ENCODE results near the gene PANX3.

PANX3 gene

GRCh38 chr11:124643605-124644425 is 32.6 kb downstream of the PANX3 start:
- TF ChIP-seq CTCF (conservative IDR thresholded peaks at IDR 0.05) = no peak
- peak overlapping the region; percentile 63; the same call in 1 of the 2 replicates for H3K27ac ChIP-seq

DNA sequence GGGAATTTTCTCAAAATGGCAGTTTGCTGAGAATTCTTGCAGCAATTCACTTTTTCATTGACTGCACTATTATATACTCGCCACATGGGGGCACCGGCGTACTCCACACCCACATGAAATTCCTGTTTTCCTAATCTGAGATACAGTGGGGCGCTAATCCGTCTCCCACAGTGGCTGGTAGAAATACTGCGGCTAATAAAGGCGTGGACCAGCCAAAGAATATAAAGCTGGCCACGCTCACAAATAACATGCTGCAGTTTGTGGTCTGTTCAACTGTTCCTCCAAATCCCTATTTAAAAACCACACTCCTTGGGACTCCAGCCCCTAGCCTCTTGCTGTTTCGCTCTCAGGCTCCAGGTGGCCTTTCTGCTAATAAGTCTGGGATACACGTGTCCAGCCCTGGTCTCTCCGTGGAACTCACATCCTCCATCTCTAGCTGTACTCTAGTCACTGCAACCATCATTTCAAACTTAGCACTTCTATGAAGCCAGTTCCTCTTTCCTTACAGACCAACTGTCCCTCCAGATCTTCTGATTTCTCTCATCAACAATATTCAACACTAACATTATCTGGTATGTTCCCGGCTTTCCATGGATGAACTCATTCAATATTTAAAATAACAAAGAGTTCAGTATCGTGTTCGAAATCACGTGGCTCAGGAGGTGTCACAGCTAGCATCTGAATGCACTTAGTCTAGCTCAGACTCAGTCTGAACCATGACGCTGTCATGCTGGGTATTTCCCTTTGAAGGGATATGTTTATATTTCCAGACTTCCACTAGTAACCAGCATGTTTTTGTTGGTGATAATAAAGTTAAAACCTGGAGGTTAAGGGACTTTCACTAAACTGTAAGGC is 33.4 kb downstream of the PANX3 start:
- TF ChIP-seq CTCF (conservative IDR thresholded peaks at IDR 0.05) = peak; percentile 96
- peak overlapping the region; percentile 63 for H3K27ac ChIP-seq

- no peak for TF ChIP-seq CTCF (conservative IDR thresholded peaks at IDR 0.05)
- no peak overlapping the region for H3K27ac ChIP-seq
Measured at GRCh38 chr11:124646148-124646547, 34.9 kb downstream of the PANX3 start.

DNA sequence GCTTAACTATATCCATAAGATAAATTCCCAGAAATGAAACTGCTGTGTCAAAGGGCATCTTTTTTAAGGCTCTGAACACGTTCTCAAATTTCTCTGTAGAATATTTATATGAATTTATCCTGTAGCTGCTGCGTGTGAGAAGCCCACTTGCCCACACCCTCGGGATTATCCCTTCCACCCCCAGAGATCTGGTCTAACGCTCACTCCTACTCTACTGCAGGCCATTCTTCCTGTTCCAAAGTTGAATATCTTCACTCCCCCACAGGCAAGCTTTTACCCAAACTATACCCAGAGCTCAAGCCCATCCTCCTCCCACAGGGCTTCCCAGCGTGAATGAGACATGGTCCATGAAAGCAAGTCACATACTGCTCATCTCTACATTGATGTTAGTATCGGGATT is 37.4 kb downstream of the PANX3 start:
- TF ChIP-seq CTCF (conservative IDR thresholded peaks at IDR 0.05) = no peak

GRCh38 chr11:124656774-124657630 is 45.8 kb downstream of the PANX3 start:
- H3K27ac ChIP-seq = peak overlapping the region; percentile 96
- TF ChIP-seq CTCF (conservative IDR thresholded peaks at IDR 0.05) = no peak

More for the DNA sequence above, 37.4 kb downstream of the PANX3 start:
- no peak overlapping the region for H3K27ac ChIP-seq

DNA sequence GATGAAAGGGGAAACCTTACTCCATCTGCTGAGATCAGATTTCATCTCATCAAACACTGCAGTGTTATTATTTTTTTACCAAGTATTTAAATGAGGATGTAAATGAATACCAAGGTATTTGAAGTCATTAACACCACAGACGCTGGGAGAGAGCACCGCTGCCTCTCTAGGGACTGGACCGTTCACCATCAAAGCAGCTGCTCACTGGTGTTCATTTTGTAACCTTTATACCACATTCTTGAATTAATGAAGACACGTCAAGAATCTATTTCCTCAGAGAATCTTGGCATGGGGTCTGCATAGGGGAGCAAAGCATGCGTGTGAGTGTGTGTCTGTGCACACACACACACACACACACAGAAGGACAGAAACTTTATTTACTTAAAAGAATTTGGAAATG is 46.7 kb downstream of the PANX3 start:
- H3K27ac ChIP-seq = peak overlapping the region; percentile 96
- no peak for TF ChIP-seq CTCF (conservative IDR thresholded peaks at IDR 0.05)

Data from VCaP (cell line).